ENCODE data around the gene SDHD. TPM values are rescaled to one million over a fixed set of nuclear protein-coding genes. Genes with fewer than 3 reads are reported as not detected.

The SDHD gene
- total RNA-seq, 1 experiment from 2014 or later: 98.9 TPM

DNA sequence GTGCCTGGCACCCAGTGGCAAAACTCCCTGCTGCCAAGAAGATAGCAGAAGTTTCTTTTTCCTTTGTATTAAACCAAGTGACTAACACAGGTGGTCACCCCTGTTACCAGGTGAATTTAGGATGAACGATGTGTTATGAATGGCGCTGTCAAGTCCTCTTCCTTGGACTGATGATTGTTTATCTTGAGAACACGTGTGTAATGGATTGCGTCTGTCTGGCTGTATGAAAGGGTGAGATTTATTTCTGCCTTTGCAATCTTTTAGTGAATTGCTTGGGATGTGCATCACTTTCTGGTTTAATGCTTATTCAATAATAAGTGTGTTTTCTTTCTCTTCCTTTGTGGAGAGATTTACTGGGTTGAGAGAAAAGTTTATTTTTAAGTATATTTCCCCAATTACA is 36.5 kb downstream of the SDHD start:
- Mint-ChIP-seq H3K27ac (no peak overlapping the region; the same call in 1 of the 2 replicates), H3K27me3 (ENCODE audit: low read depth) (no peaks in the 10 kb centered on the region), H3K36me3 (no peaks in the 10 kb centered on the region), H3K4me1 (no peaks in the 10 kb centered on the region), H3K9me3 (peaks cover 6% of the 10 kb centered on the region; the same call in 1 of the 2 replicates), H3K4me3 (no peak overlapping the region)
- TF ChIP-seq, protein P1, sequence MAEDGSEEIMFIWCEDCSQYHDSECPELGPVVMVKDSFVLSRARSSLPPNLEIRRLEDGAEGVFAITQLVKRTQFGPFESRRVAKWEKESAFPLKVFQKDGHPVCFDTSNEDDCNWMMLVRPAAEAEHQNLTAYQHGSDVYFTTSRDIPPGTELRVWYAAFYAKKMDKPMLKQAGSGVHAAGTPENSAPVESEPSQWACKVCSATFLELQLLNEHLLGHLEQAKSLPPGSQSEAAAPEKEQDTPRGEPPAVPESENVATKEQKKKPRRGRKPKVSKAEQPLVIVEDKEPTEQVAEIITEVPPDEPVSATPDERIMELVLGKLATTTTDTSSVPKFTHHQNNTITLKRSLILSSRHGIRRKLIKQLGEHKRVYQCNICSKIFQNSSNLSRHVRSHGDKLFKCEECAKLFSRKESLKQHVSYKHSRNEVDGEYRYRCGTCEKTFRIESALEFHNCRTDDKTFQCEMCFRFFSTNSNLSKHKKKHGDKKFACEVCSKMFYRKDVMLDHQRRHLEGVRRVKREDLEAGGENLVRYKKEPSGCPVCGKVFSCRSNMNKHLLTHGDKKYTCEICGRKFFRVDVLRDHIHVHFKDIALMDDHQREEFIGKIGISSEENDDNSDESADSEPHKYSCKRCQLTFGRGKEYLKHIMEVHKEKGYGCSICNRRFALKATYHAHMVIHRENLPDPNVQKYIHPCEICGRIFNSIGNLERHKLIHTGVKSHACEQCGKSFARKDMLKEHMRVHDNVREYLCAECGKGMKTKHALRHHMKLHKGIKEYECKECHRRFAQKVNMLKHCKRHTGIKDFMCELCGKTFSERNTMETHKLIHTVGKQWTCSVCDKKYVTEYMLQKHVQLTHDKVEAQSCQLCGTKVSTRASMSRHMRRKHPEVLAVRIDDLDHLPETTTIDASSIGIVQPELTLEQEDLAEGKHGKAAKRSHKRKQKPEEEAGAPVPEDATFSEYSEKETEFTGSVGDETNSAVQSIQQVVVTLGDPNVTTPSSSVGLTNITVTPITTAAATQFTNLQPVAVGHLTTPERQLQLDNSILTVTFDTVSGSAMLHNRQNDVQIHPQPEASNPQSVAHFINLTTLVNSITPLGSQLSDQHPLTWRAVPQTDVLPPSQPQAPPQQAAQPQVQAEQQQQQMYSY (CRISPR knock-in tag; IDR thresholded peaks at IDR 0.05): no peak
- TF ChIP-seq JAZF1 (CRISPR knock-in tag; IDR thresholded peaks at IDR 0.05): no peak
- ATAC-seq: no peak
- DNase-seq (ENCODE audit: low spot score): no peak
- CTCF ChIA-PET: interaction anchor here (1.5 to 2.0 kb wide), 4 partner anchors 9 to 21 kb away, joined by 3 to 18 read pairs (median 4); no protein-coding TSS in a partner anchor
- POLR2A ChIA-PET: interaction anchor here (0.6 kb wide), 1 partner anchor 97 kb away, joined by 3 read pairs; no protein-coding TSS in a partner anchor

DNA sequence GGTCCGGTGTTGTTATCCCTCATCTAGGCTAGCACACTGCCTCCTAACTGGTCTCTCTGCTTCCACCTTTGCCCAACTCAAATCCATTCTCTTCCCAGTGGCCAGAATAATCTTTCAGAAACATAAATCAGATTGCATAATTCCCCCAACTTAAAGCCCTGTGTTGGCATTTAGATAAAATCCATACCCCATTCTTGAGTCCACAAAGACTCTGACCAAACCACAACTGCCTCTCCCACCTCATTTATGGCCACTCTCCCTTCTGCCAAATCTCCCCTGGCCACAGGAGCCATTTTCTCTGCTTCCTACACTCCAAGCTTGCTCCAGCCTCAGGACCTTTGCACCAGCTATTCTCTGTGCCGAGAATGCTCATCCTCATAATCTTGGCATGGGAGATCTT is 40.4 kb downstream of the SDHD start:
- TF ChIP-seq SMAD4 (CRISPR knock-in tag; IDR thresholded peaks at IDR 0.05): no peak
- no peak for TF ChIP-seq NR1H2 (CRISPR knock-in tag; IDR thresholded peaks at IDR 0.05)
- no peak for TF ChIP-seq ZNF232 (CRISPR knock-in tag; IDR thresholded peaks at IDR 0.05)
- TF ChIP-seq, protein P2, sequence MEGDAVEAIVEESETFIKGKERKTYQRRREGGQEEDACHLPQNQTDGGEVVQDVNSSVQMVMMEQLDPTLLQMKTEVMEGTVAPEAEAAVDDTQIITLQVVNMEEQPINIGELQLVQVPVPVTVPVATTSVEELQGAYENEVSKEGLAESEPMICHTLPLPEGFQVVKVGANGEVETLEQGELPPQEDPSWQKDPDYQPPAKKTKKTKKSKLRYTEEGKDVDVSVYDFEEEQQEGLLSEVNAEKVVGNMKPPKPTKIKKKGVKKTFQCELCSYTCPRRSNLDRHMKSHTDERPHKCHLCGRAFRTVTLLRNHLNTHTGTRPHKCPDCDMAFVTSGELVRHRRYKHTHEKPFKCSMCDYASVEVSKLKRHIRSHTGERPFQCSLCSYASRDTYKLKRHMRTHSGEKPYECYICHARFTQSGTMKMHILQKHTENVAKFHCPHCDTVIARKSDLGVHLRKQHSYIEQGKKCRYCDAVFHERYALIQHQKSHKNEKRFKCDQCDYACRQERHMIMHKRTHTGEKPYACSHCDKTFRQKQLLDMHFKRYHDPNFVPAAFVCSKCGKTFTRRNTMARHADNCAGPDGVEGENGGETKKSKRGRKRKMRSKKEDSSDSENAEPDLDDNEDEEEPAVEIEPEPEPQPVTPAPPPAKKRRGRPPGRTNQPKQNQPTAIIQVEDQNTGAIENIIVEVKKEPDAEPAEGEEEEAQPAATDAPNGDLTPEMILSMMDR (IDR thresholded peaks at IDR 0.05): no peak
- CTCF ChIA-PET: interaction anchor here (1.0 to 1.8 kb wide), 2 partner anchors 14 to 48 kb away, joined by 4 to 6 read pairs (median 4); partner anchors contain the start of gene BCO2
- H3K9me3 Mint-ChIP-seq: peaks cover 3% of the 10 kb centered on the region; the same call in 1 of the 2 replicates

DNA sequence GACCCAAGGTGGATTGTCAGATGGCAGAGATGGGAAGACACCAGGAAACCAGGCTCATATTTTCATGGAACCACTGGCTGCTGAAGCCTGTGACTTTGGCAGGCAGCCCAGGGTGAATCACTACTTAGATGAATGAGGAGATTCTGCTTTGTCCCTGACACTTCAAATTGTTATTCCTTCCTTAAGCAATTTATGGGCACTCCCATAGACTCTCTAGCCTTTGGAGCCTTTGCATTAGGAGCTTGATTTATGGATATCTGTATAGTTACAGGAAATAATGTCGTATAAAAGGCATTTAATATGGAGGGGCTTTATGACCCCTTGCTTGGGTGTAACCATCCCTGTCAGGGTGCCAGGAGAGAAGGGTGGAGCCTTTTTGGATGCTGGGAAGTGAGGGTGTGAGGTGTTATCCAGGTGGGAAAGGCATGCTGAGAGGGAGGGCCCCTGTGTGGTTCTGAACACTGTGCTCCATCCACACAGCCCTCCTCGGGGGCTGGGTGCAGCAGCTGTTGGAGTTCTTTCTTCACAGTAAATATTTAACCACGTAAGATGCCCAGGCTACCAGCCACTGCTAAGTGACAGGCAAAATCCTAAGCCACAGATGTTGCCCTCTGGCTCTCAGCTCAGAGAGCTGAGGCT is 41.9 kb downstream of the SDHD start:
- H3K27me3 Mint-ChIP-seq (ENCODE audit: low read depth): no peaks in the 10 kb centered on the region
- POLR2A ChIA-PET: no interaction called here
- CTCF ChIA-PET: interaction anchor here (1.3 to 1.8 kb wide), 3 partner anchors 8 to 47 kb away, joined by 3 to 6 read pairs (median 4); partner anchors contain the start of gene BCO2
- TF ChIP-seq, protein P3, sequence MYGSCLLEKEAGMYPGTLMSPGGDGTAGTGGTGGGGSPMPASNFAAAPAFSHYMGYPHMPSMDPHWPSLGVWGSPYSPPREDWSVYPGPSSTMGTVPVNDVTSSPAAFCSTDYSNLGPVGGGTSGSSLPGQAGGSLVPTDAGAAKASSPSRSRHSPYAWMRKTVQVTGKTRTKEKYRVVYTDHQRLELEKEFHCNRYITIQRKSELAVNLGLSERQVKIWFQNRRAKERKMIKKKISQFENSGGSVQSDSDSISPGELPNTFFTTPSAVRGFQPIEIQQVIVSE (CRISPR knock-in tag; IDR thresholded peaks at IDR 0.05; ENCODE audit: borderline replicate concordance): no peak
- TF ChIP-seq NFYB (CRISPR knock-in tag; conservative IDR thresholded peaks at IDR 0.05; ENCODE audit: low read depth) (no peak), RELA (CRISPR knock-in tag; IDR thresholded peaks at IDR 0.05; ENCODE audit: borderline replicate concordance) (no peak), ZNF396 (CRISPR knock-in tag; IDR thresholded peaks at IDR 0.05; ENCODE audit: borderline replicate concordance) (no peak), NR1H2 (CRISPR knock-in tag; IDR thresholded peaks at IDR 0.05) (no peak), SOX15 (CRISPR knock-in tag; IDR thresholded peaks at IDR 0.05) (no peak), KAT7 (CRISPR knock-in tag; IDR thresholded peaks at IDR 0.05; ENCODE audit: borderline replicate concordance) (no peak), PRRX2 (CRISPR knock-in tag; IDR thresholded peaks at IDR 0.05) (no peak), JUN (CRISPR knock-in tag; IDR thresholded peaks at IDR 0.05) (no peak)
- TF ChIP-seq, protein P4, sequence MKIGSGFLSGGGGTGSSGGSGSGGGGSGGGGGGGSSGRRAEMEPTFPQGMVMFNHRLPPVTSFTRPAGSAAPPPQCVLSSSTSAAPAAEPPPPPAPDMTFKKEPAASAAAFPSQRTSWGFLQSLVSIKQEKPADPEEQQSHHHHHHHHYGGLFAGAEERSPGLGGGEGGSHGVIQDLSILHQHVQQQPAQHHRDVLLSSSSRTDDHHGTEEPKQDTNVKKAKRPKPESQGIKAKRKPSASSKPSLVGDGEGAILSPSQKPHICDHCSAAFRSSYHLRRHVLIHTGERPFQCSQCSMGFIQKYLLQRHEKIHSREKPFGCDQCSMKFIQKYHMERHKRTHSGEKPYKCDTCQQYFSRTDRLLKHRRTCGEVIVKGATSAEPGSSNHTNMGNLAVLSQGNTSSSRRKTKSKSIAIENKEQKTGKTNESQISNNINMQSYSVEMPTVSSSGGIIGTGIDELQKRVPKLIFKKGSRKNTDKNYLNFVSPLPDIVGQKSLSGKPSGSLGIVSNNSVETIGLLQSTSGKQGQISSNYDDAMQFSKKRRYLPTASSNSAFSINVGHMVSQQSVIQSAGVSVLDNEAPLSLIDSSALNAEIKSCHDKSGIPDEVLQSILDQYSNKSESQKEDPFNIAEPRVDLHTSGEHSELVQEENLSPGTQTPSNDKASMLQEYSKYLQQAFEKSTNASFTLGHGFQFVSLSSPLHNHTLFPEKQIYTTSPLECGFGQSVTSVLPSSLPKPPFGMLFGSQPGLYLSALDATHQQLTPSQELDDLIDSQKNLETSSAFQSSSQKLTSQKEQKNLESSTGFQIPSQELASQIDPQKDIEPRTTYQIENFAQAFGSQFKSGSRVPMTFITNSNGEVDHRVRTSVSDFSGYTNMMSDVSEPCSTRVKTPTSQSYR (CRISPR knock-in tag; IDR thresholded peaks at IDR 0.05): no peak
- TF ChIP-seq, protein P5, sequence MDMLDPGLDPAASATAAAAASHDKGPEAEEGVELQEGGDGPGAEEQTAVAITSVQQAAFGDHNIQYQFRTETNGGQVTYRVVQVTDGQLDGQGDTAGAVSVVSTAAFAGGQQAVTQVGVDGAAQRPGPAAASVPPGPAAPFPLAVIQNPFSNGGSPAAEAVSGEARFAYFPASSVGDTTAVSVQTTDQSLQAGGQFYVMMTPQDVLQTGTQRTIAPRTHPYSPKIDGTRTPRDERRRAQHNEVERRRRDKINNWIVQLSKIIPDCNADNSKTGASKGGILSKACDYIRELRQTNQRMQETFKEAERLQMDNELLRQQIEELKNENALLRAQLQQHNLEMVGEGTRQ (CRISPR knock-in tag; IDR thresholded peaks at IDR 0.05): no peak
- TF ChIP-seq, protein P6, sequence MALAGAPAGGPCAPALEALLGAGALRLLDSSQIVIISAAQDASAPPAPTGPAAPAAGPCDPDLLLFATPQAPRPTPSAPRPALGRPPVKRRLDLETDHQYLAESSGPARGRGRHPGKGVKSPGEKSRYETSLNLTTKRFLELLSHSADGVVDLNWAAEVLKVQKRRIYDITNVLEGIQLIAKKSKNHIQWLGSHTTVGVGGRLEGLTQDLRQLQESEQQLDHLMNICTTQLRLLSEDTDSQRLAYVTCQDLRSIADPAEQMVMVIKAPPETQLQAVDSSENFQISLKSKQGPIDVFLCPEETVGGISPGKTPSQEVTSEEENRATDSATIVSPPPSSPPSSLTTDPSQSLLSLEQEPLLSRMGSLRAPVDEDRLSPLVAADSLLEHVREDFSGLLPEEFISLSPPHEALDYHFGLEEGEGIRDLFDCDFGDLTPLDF (CRISPR knock-in tag; IDR thresholded peaks at IDR 0.05): no peak

More for the DNA sequence above, 40.4 kb downstream of the SDHD start:
- POLR2A ChIA-PET: no interaction called here
- DNase-seq (ENCODE audit: low spot score) (no peak), ATAC-seq (no peak)
- no peaks in the 10 kb centered on the region for H3K4me1 Mint-ChIP-seq
- H3K27ac Mint-ChIP-seq: no peak overlapping the region
- no peak overlapping the region for H3K4me3 Mint-ChIP-seq
- no peaks in the 10 kb centered on the region for H3K27me3 Mint-ChIP-seq (ENCODE audit: low read depth)
- H3K36me3 Mint-ChIP-seq: no peaks in the 10 kb centered on the region

More for the DNA sequence above, 41.9 kb downstream of the SDHD start:
- no peaks in the 10 kb centered on the region for H3K36me3 Mint-ChIP-seq
- no peak overlapping the region for H3K27ac Mint-ChIP-seq
- ATAC-seq (no peak), DNase-seq (ENCODE audit: low spot score) (no peak)
- no peak overlapping the region for H3K4me3 Mint-ChIP-seq
- H3K4me1 Mint-ChIP-seq: no peaks in the 10 kb centered on the region
- no peaks in the 10 kb centered on the region for H3K9me3 Mint-ChIP-seq
